HEK293T (cell line): ENCODE measurements around the gene AKAP7.

Source experiments
- BHLHE40 ChIP-seq: fragments of 450-650 bp; IDR thresholded peaks from 2 replicates; pipeline ENCODE4 v1.6.1; 2016; ENCODE audit warnings: mild to moderate bottlenecking, moderate library complexity, borderline replicate concordance
- CTBP1 ChIP-seq: fragments of 450-650 bp; IDR thresholded peaks from 2 replicates; pipeline ENCODE4 v1.6.1; 2016; ENCODE audit warnings: borderline replicate concordance
- ELF4 ChIP-seq: fragments of 450-650 bp; IDR thresholded peaks from 2 replicates; pipeline ENCODE4 v1.6.1; 2017; ENCODE audit warnings: antibody characterized with exemption
- FOXA1 ChIP-seq: fragments of 450-650 bp; IDR thresholded peaks from 2 replicates; pipeline ENCODE4 v1.6.1; 2016; ENCODE audit warnings: mild to moderate bottlenecking
- FOXM1 ChIP-seq: fragments of 450-650 bp; IDR thresholded peaks from 2 replicates; pipeline ENCODE4 v1.6.1; 2017; ENCODE audit warnings: mild to moderate bottlenecking, borderline replicate concordance
- NFRKB ChIP-seq: fragments of 450-650 bp; IDR thresholded peaks from 2 replicates; pipeline ENCODE4 v1.6.1; 2016; ENCODE audit warnings: mild to moderate bottlenecking, moderate library complexity
- SP1 ChIP-seq: fragments of 450-650 bp; IDR thresholded peaks from 2 replicates; pipeline ENCODE4 v1.6.1; 2017
- ZNF384 ChIP-seq: fragments of 450-650 bp; IDR thresholded peaks from 2 replicates; pipeline ENCODE4 v1.6.1; 2016
- TF ChIP-seq, protein P1 (sequence below): fragments of 450-650 bp; IDR thresholded peaks from 2 replicates; pipeline ENCODE4 v1.6.1; 2016

DNA sequence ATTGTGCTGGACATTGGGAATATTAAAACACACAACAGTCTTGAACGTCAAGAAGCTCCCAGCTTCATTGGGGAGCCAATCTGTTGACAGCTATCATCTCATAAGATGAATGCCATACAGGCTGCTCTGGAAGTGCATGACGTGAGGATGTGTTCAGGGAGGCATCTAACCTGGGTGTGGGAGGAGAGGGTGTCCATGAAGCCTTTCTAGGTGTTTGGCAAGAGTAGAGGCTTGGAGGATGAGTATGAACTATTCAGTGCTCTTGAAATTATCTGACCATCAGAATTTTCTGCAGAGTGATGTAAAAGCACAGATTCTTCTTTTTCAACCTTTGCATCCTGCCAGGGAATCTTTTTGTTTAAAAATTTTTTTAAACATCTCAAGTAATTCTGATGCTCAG lies 11.6 kb downstream of the AKAP7 start:
- TF ChIP-seq FOXA1 (no peak), SP1 (no peak), FOXM1 (no peak), NFRKB (no peak), ELF4 (no peak), BHLHE40 (no peak), ZNF384 (no peak), CTBP1 (no peak)
- TF ChIP-seq, protein P1, sequence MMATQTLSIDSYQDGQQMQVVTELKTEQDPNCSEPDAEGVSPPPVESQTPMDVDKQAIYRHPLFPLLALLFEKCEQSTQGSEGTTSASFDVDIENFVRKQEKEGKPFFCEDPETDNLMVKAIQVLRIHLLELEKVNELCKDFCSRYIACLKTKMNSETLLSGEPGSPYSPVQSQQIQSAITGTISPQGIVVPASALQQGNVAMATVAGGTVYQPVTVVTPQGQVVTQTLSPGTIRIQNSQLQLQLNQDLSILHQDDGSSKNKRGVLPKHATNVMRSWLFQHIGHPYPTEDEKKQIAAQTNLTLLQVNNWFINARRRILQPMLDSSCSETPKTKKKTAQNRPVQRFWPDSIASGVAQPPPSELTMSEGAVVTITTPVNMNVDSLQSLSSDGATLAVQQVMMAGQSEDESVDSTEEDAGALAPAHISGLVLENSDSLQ, result no peak
